ENCODE measurements around the gene SYCN.
A peak's percentile ranks its signal among the peaks of the same experiment; 100 is the strongest.

Gene SYCN

DNA sequence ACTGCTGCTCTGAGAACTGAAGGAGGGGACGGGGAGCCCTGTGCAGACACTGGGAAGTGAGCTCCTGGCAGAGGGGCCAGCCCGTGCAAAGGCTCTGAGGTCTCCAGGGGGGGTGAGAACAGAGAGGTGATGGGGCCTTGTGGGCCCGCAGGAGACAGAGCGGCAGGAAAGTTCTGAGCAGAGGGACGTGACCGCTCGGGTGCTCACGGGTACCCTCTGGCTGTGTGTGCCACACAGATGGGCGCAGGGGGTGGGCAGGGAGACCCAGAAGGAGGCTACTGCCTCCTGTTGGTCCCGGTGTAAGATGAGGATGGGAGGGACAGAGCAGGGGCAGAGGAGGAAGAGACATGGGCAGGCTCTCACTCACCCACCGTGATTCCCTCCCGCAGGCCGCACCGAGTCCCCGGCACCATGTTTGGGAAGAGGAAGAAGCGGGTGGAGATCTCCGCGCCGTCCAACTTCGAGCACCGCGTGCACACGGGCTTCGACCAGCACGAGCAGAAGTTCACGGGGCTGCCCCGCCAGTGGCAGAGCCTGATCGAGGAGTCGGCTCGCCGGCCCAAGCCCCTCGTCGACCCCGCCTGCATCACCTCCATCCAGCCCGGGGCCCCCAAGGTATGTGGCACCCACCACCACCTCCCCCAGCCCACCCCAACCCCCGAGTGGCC, 34.8 kb downstream of the SYCN start:
- DNase-seq = no peak

GRCh38 chr19:39168258-39169142, 35.6 kb downstream of the SYCN start:
- DNase-seq = no peak

DNA sequence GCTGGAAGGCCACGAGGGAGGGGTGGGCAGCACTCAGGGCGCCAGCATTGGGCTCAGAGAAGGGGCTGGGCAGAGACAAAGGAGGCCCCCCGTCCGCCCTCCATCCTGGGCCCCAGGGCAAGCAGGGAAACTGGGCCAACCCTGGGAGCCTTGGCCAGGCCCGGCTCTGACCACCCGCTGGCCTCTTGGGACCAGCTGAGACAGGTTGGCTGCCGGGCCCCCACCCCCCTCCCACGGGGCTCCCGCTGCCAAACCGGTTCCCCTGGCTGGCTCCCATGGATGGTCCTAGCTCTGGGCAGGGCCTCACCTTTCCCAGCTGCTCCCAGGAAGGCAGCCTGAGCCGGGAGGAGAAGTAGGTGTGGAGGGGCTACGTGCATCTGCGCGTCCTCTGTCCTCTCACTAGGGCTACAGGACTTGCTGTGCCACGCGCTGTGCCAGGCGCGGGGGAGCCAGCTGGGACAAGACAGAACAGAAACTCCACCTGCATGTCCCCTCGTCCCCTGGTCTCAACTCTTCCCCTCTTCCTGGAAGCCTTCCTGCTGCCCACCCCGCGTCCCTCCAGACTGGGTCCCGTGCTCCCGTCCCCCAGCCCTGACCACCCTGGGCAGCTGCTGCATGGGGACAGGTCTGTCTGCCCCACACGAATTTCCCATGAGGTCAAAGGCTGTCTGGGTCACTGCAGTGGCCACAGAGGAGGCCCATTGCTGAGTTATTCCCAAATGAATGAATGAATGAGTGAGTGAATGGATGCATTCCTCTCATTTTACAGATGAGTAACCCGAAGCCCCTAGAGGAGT, 36.4 kb downstream of the SYCN start:
- no peak for DNase-seq

DNA sequence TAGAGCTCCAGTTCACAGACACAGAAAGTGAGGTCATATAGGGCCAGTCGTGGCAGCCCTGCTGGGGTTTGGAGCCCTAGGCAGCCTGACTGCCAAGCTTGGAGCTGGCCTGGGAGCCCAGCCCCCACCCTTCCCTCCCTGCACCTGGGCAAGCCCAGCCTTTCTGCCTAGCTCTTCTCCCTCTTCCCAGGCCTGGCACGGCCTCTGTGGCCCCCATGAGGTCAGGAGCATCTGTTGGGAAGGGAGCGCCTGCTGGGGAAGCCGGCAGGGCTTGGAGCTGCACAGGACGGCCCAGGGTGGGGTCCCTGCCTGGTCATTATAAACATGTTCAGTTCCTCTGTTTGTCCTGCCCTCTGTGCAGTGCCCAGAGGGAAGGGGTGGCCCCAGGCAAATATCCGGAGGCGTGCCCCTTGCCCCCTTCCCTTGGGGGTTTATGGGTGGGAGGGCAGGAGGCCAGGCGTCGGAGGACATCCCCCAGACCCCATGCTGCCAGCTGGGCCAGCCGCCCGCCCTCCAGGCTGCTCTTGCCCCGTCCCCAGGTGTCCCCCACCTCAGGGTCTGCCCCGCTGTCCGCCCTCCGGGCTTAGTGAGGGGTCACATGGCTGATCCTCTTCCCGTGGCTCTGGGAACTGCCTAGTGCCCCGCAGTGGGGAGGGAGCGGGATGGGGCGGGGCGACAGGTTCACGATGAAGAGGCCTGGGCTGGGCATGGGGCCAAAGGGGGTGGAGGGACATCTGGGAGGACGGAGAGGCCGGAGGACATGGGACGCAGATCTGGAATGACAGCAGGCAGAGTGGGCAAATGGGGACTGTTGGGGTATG, 37.3 kb downstream of the SYCN start:
- DNase-seq = no peak

DNA sequence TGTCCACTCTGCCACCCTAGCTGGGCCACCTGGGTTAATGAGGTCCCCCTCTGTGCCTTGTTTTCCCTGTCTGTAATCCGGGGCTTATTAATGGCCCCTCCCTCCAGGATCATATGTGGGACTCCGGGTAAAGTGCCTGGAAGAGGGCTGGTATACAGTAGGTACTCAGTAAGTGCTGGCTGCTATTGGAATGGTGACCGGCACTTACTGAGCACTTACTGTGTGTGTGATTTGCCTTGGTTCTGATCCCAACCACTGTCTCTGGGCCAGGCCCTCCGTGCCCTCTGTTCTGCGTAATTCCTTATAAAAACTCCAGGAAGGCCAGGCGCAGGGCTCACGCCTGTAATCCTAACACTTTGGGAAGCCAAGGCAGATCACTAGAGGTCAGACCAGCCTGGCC, 38.2 kb downstream of the SYCN start:
- DNase-seq = no peak

DNA sequence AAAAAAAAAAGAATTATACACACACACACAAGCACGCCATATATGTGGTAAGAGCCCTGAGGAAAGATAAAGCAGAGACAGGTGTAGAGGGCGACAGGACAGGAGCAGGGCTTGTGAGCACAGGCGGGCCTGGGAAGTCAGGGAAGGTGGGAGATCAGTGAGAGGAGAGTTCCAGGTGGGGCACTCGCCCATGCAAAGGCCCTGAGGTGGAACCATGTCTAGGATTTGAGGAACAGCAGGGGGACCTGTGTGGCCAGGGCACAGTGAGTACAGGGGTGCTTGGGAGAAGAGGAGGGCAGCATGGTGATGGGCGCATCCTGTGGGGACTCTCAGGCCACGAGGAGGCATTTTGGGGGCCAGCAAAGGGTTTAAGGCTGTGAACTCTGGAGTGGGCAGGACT, 39.8 kb downstream of the SYCN start:
- DNase-seq = no peak

- no peak for DNase-seq
These were observed 40.4 kb downstream of the SYCN start for GRCh38 chr19:39163621-39164020.

- no peak for DNase-seq
These were observed 41.5 kb downstream of the SYCN start for GRCh38 chr19:39162441-39163043.

DNA sequence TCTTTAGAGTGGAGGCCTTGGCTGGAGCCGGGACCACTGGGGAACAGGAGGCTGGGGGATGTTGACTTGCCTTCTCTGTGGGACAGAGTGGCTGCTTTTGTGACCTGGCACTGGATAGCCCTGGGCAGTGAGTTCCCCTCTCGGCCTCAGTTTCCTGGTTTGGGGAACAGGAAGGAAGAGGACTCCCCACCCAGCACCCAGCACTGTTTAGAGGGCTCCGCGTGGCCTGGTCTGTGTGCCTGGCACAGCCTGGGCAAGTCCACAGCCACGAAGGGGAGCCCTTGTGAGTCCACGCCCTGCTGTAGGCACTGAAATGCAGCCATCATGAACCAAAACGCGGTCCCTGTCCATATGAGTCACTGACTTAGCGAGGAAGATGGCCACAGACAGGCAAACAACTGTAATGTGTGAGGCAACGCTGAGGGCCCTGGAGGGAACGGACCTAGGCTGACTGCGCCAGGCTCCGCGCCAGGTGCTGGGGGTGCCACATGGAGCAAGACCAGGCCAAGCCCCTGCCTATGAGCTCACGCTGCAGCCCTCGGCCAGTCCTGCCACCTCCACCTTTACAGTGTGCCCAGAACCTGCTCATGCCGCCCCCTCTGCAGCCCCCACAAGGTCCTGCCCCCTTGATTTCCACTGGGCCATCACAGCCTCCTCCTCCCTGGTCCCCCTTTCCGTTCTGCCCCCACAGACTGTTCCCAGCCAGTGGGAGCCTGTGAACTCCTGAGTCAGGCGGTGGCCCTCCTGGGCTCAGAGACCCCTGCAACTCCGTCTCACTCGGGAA, 43.0 kb downstream of the SYCN start:
- no peak for DNase-seq

GRCh38 chr19:39160523-39160861, 43.6 kb downstream of the SYCN start:
- DNase-seq = no peak

DNA sequence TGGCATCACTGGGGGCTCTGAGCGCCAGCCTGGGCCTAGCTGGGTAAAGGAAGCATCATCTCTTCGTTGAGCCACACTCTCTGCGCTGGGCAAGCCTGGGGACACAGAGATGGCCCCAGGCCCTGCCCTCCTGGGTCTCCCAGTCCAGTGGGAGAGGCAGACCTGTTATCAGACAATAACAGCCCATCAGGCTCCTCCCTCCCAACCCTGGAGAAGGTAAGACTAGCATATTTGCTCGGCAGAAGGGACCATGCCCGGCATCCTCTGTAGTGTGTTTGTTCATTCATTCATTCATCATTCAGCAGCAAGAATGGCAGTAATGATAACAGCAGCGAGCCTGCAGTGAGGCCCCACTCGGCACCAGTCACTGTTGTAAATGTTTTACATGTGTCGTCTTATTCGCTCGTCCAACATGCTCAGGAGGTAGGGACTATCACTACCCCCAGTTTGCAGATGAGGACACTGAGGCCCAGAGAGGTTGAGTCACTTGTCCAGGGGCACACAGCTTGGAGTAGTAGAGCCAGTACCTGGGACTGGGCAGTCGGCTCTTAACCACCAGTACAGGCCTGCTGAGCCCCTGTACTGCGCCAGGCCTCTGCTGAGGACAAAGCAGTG, 45.3 kb downstream of the SYCN start:
- no peak for DNase-seq

- no peak for DNase-seq
These were observed 46.1 kb downstream of the SYCN start for GRCh38 chr19:39157997-39158389.

- no peak for DNase-seq
These were observed 46.6 kb downstream of the SYCN start for GRCh38 chr19:39157275-39157996.

- DNase-seq = peak in 1 of 2 donors; percentile 19
These were observed 47.5 kb downstream of the SYCN start for GRCh38 chr19:39156326-39157230.

GRCh38 chr19:39155741-39156140, 48.3 kb downstream of the SYCN start:
- DNase-seq = no peak

- no peak for DNase-seq
These were observed 48.9 kb downstream of the SYCN start for GRCh38 chr19:39155114-39155700.

- DNase-seq = no peak
These were observed 49.4 kb downstream of the SYCN start for GRCh38 chr19:39154629-39155100.

DNA sequence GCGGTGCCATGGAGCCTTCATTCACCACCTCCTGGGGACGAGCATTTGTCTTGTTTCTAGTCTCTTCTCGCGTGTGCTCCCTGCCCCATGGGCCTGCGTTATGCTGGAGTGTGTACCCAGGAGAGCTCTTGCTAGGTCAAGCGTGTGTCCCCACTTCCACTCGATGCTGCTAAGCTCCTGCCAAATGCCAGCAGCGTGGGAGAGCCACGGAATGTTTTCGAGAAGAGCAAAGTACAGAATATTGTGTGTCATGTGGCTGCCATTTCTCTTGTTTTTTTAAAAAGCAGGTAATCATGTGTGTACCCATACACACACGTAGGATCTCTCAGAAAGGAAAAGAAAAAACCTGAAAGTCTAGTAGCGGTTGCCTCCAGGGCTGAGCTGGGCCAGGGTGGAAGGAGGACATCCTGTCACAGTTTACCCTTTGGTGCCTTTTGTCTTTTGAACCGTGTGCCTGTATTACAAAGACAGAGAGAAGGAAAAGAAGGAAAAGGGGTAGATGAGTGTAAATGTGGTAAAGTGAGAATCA, 49.9 kb downstream of the SYCN start:
- no peak for DNase-seq
